ENCODE data around the gene NIPA2. TPM values are rescaled to one million over a fixed set of nuclear protein-coding genes. Genes with fewer than 3 reads are reported as not detected.
"Not testable (repeated sequence)": the region's sequence is repeated elsewhere in the genome, so short reads cannot be mapped to it uniquely, and the experiment has no call there.

The NIPA2 gene
- total RNA-seq, 1 donor from 2014 or later: 103 TPM

GRCh38 chr15:22799902-22800301 is 38.6 kb upstream of the NIPA2 start:
- Mint-ChIP-seq H3K36me3 (ENCODE audit: low read depth, unreplicated experiment) (no peaks in the 10 kb centered on the region), H3K27ac (ENCODE audit: unreplicated experiment) (no peak overlapping the region), H3K4me1 (ENCODE audit: low read depth, unreplicated experiment) (no peaks in the 10 kb centered on the region), H3K27me3 (ENCODE audit: low read depth, unreplicated experiment) (no peaks in the 10 kb centered on the region), H3K4me3 (ENCODE audit: unreplicated experiment) (no peak overlapping the region), H3K9me3 (ENCODE audit: unreplicated experiment) (no peaks in the 10 kb centered on the region)
- no peak overlapping the region for H3K9ac ChIP-seq (ENCODE audit: low read length)
- DNase-seq (ENCODE audit: low read depth): no peak
- peaks cover 4% of the 10 kb centered on the region for H4K20me1 ChIP-seq (ENCODE audit: insufficient read depth, low read length)
- H3K27me3 ChIP-seq (ENCODE audit: insufficient read depth, low read length): no peaks in the 10 kb centered on the region
- no peak overlapping the region for H2AFZ ChIP-seq (ENCODE audit: low read depth, low read length)
- H3K4me2 ChIP-seq (ENCODE audit: low read length): no peak overlapping the region
- no peaks in the 10 kb centered on the region for H3K4me1 ChIP-seq (ENCODE audit: insufficient read depth, low read length)
- H3K36me3 ChIP-seq (ENCODE audit: insufficient read depth, low read length): no peaks in the 10 kb centered on the region
- no peak for FAIRE-seq
- TF ChIP-seq EZH2 (IDR thresholded peaks at IDR 0.05; ENCODE audit: insufficient read depth, low read length) (no peak), CTCF (IDR thresholded peaks at IDR 0.05; ENCODE audit: insufficient read depth, low read depth, low read length) (no peak)
- H3K9me3 ChIP-seq (ENCODE audit: insufficient read depth, low read depth, low read length): no peaks in the 10 kb centered on the region
- no peak overlapping the region for H3K27ac ChIP-seq (ENCODE audit: low read depth, low read length)
- H3K4me3 ChIP-seq (ENCODE audit: insufficient read depth, low read depth, low read length): no peak overlapping the region
- peaks cover 4% of the 10 kb centered on the region for H3K79me2 ChIP-seq (ENCODE audit: insufficient read depth, low read length)

GRCh38 chr15:22803006-22803405 is 35.5 kb upstream of the NIPA2 start:
- not testable (repeated sequence) for FAIRE-seq; H3K4me1 ChIP-seq (ENCODE audit: insufficient read depth, low read length); H3K4me3 ChIP-seq (ENCODE audit: insufficient read depth, low read depth, low read length); H2AFZ ChIP-seq (ENCODE audit: low read depth, low read length); H3K9ac ChIP-seq (ENCODE audit: low read length); H3K27ac ChIP-seq (ENCODE audit: low read depth, low read length); H3K9me3 ChIP-seq (ENCODE audit: insufficient read depth, low read depth, low read length); H3K27me3 Mint-ChIP-seq (ENCODE audit: low read depth, unreplicated experiment); H3K27ac Mint-ChIP-seq (ENCODE audit: unreplicated experiment); H3K79me2 ChIP-seq (ENCODE audit: insufficient read depth, low read length); H3K9me3 Mint-ChIP-seq (ENCODE audit: unreplicated experiment); H3K36me3 ChIP-seq (ENCODE audit: insufficient read depth, low read length); H3K36me3 Mint-ChIP-seq (ENCODE audit: low read depth, unreplicated experiment); DNase-seq (ENCODE audit: low read depth); H3K4me2 ChIP-seq (ENCODE audit: low read length); H3K4me3 Mint-ChIP-seq (ENCODE audit: unreplicated experiment); H3K27me3 ChIP-seq (ENCODE audit: insufficient read depth, low read length); H4K20me1 ChIP-seq (ENCODE audit: insufficient read depth, low read length); H3K4me1 Mint-ChIP-seq (ENCODE audit: low read depth, unreplicated experiment)

GRCh38 chr15:22806156-22806555 is 32.3 kb upstream of the NIPA2 start:
- Mint-ChIP-seq H3K4me1 (ENCODE audit: low read depth, unreplicated experiment) (peaks cover 2% of the 10 kb centered on the region), H3K9me3 (ENCODE audit: unreplicated experiment) (no peaks in the 10 kb centered on the region), H3K36me3 (ENCODE audit: low read depth, unreplicated experiment) (peaks cover 3% of the 10 kb centered on the region), H3K27ac (ENCODE audit: unreplicated experiment) (no peak overlapping the region), H3K4me3 (ENCODE audit: unreplicated experiment) (no peak overlapping the region), H3K27me3 (ENCODE audit: low read depth, unreplicated experiment) (no peaks in the 10 kb centered on the region)
- Histone ChIP-seq H3K4me3 (ENCODE audit: insufficient read depth, low read depth, low read length) (no peak overlapping the region), H3K4me1 (ENCODE audit: insufficient read depth, low read length) (no peaks in the 10 kb centered on the region), H2AFZ (ENCODE audit: low read depth, low read length) (no peak overlapping the region), H3K79me2 (ENCODE audit: insufficient read depth, low read length) (peaks cover 3% of the 10 kb centered on the region), H3K9me3 (ENCODE audit: insufficient read depth, low read depth, low read length) (no peaks in the 10 kb centered on the region), H3K4me2 (ENCODE audit: low read length) (no peak overlapping the region), H3K27me3 (ENCODE audit: insufficient read depth, low read length) (no peaks in the 10 kb centered on the region), H4K20me1 (ENCODE audit: insufficient read depth, low read length) (peaks cover 4% of the 10 kb centered on the region), H3K27ac (ENCODE audit: low read depth, low read length) (no peak overlapping the region), H3K36me3 (ENCODE audit: insufficient read depth, low read length) (no peaks in the 10 kb centered on the region), H3K9ac (ENCODE audit: low read length) (no peak overlapping the region)
- DNase-seq (ENCODE audit: low read depth): no peak
- FAIRE-seq: no peak
- TF ChIP-seq CTCF (IDR thresholded peaks at IDR 0.05; ENCODE audit: insufficient read depth, low read depth, low read length): no peak

All from astrocyte (in vitro differentiated cells and primary cell).